A549 (cell line): ENCODE results near the gene PDLIM7. TPM values are rescaled to one million over a fixed set of nuclear protein-coding genes. Genes with fewer than 3 reads are reported as not detected.
A peak's percentile ranks its signal among the peaks of the same experiment; 100 is the strongest.

Source experiments
- ATAC-seq, 2 experiments: fragments of 200-7000 bp in 1 of 2; fragments of >200 bp in 1 of 2; cut with Nextera tagmentation in 1 of 2; cut with Tn5 transposase in 1 of 2; 3 replicates each; pipeline versions ENCODE4 v1.8.0 to v1.9.1; 2018 to 2020; ENCODE audit warnings: mild to moderate bottlenecking in 1 of 2, moderate library complexity in 1 of 2
- CTCF ChIA-PET: fragments of 300-600 bp; sonication (Branson Sonifier 250); formaldehyde crosslinking; extraction: SDS; loops from one replicate; lab custom pipeline; 2021; ENCODE audit warnings: antibody characterized with exemption, inconsistent platforms; lab: Yijun Ruan, JAX
- POLR2A ChIA-PET: fragments of 350-600 bp; formaldehyde crosslinking; extraction: SDS; loops from one replicate; lab custom pipeline; 2021; ENCODE audit warnings: antibody characterized with exemption, inconsistent platforms; lab: Yijun Ruan, JAX
- DNase-seq, 2 experiments: peaks; one replicate each; pipeline versions ENCODE4 v3.0.0 to v3.0.0-alpha.2; 2011 to 2016; ENCODE audit warnings: low read depth in 1 of 2, low spot score in 1 of 2
- FAIRE-seq: peaks from 2 replicates; lab custom pipeline; 2011; peaks lifted over from hg19 to GRCh38; lab: Jason Lieb, UNC
- H3K27ac ChIP-seq, 2 experiments: fragments of >200 bp; sonication (Bioruptor Twin); formaldehyde crosslinking; 3 replicates each; pipeline ENCODE4 v1.5.1; 2016 to 2017
- H3K4me1 ChIP-seq: fragments of >200 bp; sonication (Bioruptor Twin); formaldehyde crosslinking; 3 replicates; pipeline ENCODE4 v1.6.1; 2016
- H3K4me2 ChIP-seq: fragments of >200 bp; sonication (Bioruptor Twin); formaldehyde crosslinking; 3 replicates; pipeline ENCODE4 v1.6.1; 2016
- H3K4me3 ChIP-seq: fragments of >200 bp; sonication (Bioruptor Twin); formaldehyde crosslinking; 3 replicates; pipeline ENCODE4 v1.5.1; 2016
- H3K9me3 ChIP-seq: fragments of >200 bp; sonication (Bioruptor Twin); formaldehyde crosslinking; 3 replicates; pipeline ENCODE4 v1.6.1; 2016
- ATOH8 ChIP-seq: fragments of 250-450 bp; sonication (Bioruptor Pico); IDR thresholded peaks from 2 replicates; pipeline ENCODE4 v1.5.0; 2020; ENCODE audit warnings: low read depth, mild to moderate bottlenecking, moderate library complexity
- BHLHE40 ChIP-seq: IDR thresholded peaks from 2 replicates; pipeline ENCODE4 v1.6.1; 2012; ENCODE audit warnings: low read depth, low read length, inconsistent platforms
- CEBPB ChIP-seq, 2 experiments: fragments of >200 bp in 1 of 2; sonication (Bioruptor Twin) in 1 of 2; formaldehyde crosslinking in 1 of 2; IDR thresholded peaks; 2 replicates each; pipeline ENCODE4 v1.6.1; 2012 to 2016
- EHF ChIP-seq: fragments of 250-450 bp; sonication (Bioruptor Pico); IDR thresholded peaks from 2 replicates; pipeline ENCODE4 v1.5.0; 2020; ENCODE audit warnings: mild to moderate bottlenecking
- EHMT2 ChIP-seq: fragments of 200-600 bp; sonication (generic); IDR thresholded peaks from 2 replicates; pipeline ENCODE4 v1.6.1; 2016; ENCODE audit warnings: antibody characterized with exemption, low read depth, mild to moderate bottlenecking, moderate library complexity
- ELK1 ChIP-seq: fragments of 150-350 bp; IDR thresholded peaks from 2 replicates; pipeline ENCODE4 v1.6.1; 2014; ENCODE audit warnings: low read depth, mild to moderate bottlenecking, low read length
- ESRRA ChIP-seq: fragments of 150-350 bp; IDR thresholded peaks from 2 replicates; pipeline ENCODE4 v1.6.1; 2014; ENCODE audit warnings: mild to moderate bottlenecking, low read length, borderline replicate concordance
- HEYL ChIP-seq: fragments of 250-450 bp; sonication (Bioruptor Pico); IDR thresholded peaks from 2 replicates; pipeline ENCODE4 v1.8.0; 2021; ENCODE audit warnings: mild to moderate bottlenecking, moderate library complexity
- KDM5A ChIP-seq: fragments of 200-600 bp; sonication (generic); IDR thresholded peaks from 2 replicates; pipeline ENCODE4 v1.6.1; 2016; ENCODE audit warnings: antibody characterized with exemption, mild to moderate bottlenecking
- MAFK ChIP-seq: fragments of 450-650 bp; IDR thresholded peaks from 2 replicates; pipeline ENCODE4 v1.6.1; 2014; ENCODE audit not compliant: partially characterized antibody
- MAZ ChIP-seq: fragments of 150-350 bp; IDR thresholded peaks from 2 replicates; pipeline ENCODE4 v1.6.1; 2014; ENCODE audit warnings: antibody characterized with exemption, low read depth, low read length, borderline replicate concordance
- MYC ChIP-seq: IDR thresholded peaks from 2 replicates; pipeline ENCODE4 v1.6.1; 2012; ENCODE audit warnings: mild to moderate bottlenecking, inconsistent platforms, low read length, improper control_type of control experiment, borderline replicate concordance
- RCOR1 ChIP-seq: fragments of 150-350 bp; IDR thresholded peaks from 2 replicates; pipeline ENCODE4 v1.6.1; 2014; ENCODE audit warnings: antibody characterized with exemption, low read length, low read depth
- RNF2 ChIP-seq: fragments of 200-600 bp; sonication (generic); IDR thresholded peaks from 2 replicates; pipeline ENCODE4 v1.6.1; 2016; ENCODE audit warnings: low read depth, mild to moderate bottlenecking, antibody characterized with exemption, moderate library complexity, borderline replicate concordance
- SMC3 ChIP-seq: fragments of >200 bp; sonication (Bioruptor Twin); formaldehyde crosslinking; IDR thresholded peaks from 3 replicates; pipeline ENCODE4 v1.6.1; 2018; ENCODE audit warnings: inconsistent platforms
- TFCP2L1 ChIP-seq: fragments of 250-450 bp; sonication (Bioruptor Pico); IDR thresholded peaks from 2 replicates; pipeline ENCODE4 v1.5.0; 2021; ENCODE audit warnings: mild to moderate bottlenecking
- USF2 ChIP-seq: fragments of 450-650 bp; IDR thresholded peaks from 2 replicates; pipeline ENCODE4 v1.6.1; 2014; ENCODE audit warnings: antibody characterized with exemption
- ZNF302 ChIP-seq: fragments of 250-450 bp; sonication (Bioruptor Pico); IDR thresholded peaks from 2 replicates; pipeline ENCODE4 v1.9.0; 2021; ENCODE audit warnings: inconsistent platforms, mild to moderate bottlenecking, moderate library complexity
- WGBS: methylation state at CpG from one replicate; pipeline ENCODE4 v1.1.6; 2017; ENCODE audit errors: missing lambda C conversion rate; 5-methylcytosine and 5-hydroxymethylcytosine counted together
- polyA plus RNA-seq, 4 experiments: library from polyadenylated mRNA; depleted of rRNA in 3 of 4; stranded (reverse); fragments of >200 nt; fragmentation: RNase III in 1 of 4; extraction: RNeasy Plus Mini Kit Qiagen cat#74134 plus additional on column Dnase treatment in 1 of 4; gene quantifications; 2 replicates in 3 of 4; 3 replicates in 1 of 4; pipeline ENCODE4 v1.2.3, GENCODE V29; 2011 to 2017

PDLIM7 gene
- polyA plus RNA-seq, 2 of the 4 experiments (the other 2 are of a cell fraction), result 30.7 to 124 TPM

- POLR2A ChIA-PET, result no interaction called here
- Histone ChIP-seq H3K4me2 (no peak overlapping the region), H3K4me3 (no peak overlapping the region), H3K9me3 (no peaks in the 10 kb centered on the region), H3K4me1 (peaks cover 36% of the 10 kb centered on the region), H3K27ac (no peak overlapping the region)
- TF ChIP-seq TFCP2L1 (CRISPR knock-in tag) (no peak), MYC (no peak), KDM5A (no peak), ZNF302 (no peak), EHF (CRISPR knock-in tag) (no peak), EHMT2 (no peak), RCOR1 (no peak), ESRRA (no peak), HEYL (CRISPR knock-in tag) (no peak)
- FAIRE-seq (no peak), ATAC-seq (no peak), DNase-seq (no peak)
- 90% methylated on average over 3 of the region's 3 CpGs for WGBS
- CTCF ChIA-PET, result interaction anchor here (1.2 kb wide), 1 partner anchor 39 kb away, joined by 3 read pairs; no protein-coding TSS in a partner anchor
Observed at GRCh38 chr5:177540438-177540837, 43.0 kb upstream of the PDLIM7 start.

- ATAC-seq (no peak), FAIRE-seq (no peak), DNase-seq (no peak)
- Histone ChIP-seq H3K9me3 (no peaks in the 10 kb centered on the region), H3K4me2 (no peak overlapping the region), H3K27ac (no peak overlapping the region), H3K4me3 (no peak overlapping the region), H3K4me1 (peaks cover 26% of the 10 kb centered on the region)
- 90% methylated on average over 2 of the region's 2 CpGs for WGBS
- TF ChIP-seq MYC (no peak), CEBPB (IDR thresholded peaks at IDR 0.05) (0 out of 4 replicates have a peak, but pooled peaks of 1 of the 2 experiments have one; percentile 28)
- CTCF ChIA-PET, result interaction anchor here (0.9 to 4.1 kb wide), 3 partner anchors 30 to 38 kb away, joined by 3 to 24 read pairs (median 3); partner anchors contain the start of gene DOK3
- POLR2A ChIA-PET, result no interaction called here
Observed at GRCh38 chr5:177539411-177539810, 42.0 kb upstream of the PDLIM7 start.

GRCh38 chr5:177538876-177539275 is 41.5 kb upstream of the PDLIM7 start:
- Histone ChIP-seq H3K27ac (peak overlapping the region in 1 of 2 experiments; percentile 76; a peak in 3 of 6 replicates), H3K9me3 (no peaks in the 10 kb centered on the region), H3K4me2 (peak overlapping the region; percentile 58; the same call in 2 of the 3 replicates), H3K4me3 (no peak overlapping the region), H3K4me1 (peaks cover 26% of the 10 kb centered on the region)
- 98% methylated on average over 10 of the region's 10 CpGs for WGBS
- FAIRE-seq, result no peak
- TF ChIP-seq ESRRA (no peak), MAZ (no peak)
- ChIA-PET CTCF (interaction anchor here (0.9 to 4.1 kb wide), 3 partner anchors 8 to 37 kb away, joined by 3 to 24 read pairs (median 18); partner anchors contain the start of gene DOK3), POLR2A (no interaction called here)
- no peak for ATAC-seq
- no peak for DNase-seq

GRCh38 chr5:177537389-177538361 is 40.3 kb upstream of the PDLIM7 start:
- no peak overlapping the region for H3K4me3 ChIP-seq
- FAIRE-seq (no peak), ATAC-seq (peak; percentile 81 to 96), DNase-seq (peak; percentile 61 to 65)
- peaks cover 26% of the 10 kb centered on the region for H3K4me1 ChIP-seq
- 22% methylated on average over 15 of the region's 15 CpGs for WGBS
- H3K9me3 ChIP-seq, result no peaks in the 10 kb centered on the region
- TF ChIP-seq MAFK (peak; percentile 29), SMC3 (no peak), USF2 (0 out of 2 replicates have a peak, but pooled peaks have one; percentile 28), BHLHE40 (no peak), RNF2 (no peak), ATOH8 (CRISPR knock-in tag) (no peak), ELK1 (no peak)
- H3K27ac ChIP-seq, result peak overlapping the region; percentile 9 to 76; a peak in 4 of 6 replicates
- POLR2A ChIA-PET, result interaction anchor here (0.8 to 1.2 kb wide), 4 partner anchors 9 to 62 kb away, joined by 3 to 6 read pairs (median 3); partner anchors contain the start of genes B4GALT7 and TMED9
- H3K4me2 ChIP-seq, result peak overlapping the region; percentile 58
- CTCF ChIA-PET, result interaction anchor here (0.6 to 4.1 kb wide), 6 partner anchors 9 to 70 kb away, joined by 3 to 24 read pairs (median 4); partner anchors contain the start of gene TMED9
